SK-N-SH treated with all-trans-retinoic acid at 6 μM for 48 hours (cell line): Measurements from ENCODE around the gene CLNK.

Experiments
- ATAC-seq: fragments of 200-7000 bp; cut with Tn5 transposase; 3 replicates; pipeline ENCODE4 v1.9.1; 2020; ENCODE audit warnings: mild to moderate bottlenecking, moderate library complexity
- ARNTL ChIP-seq: fragments of 450-650 bp; formaldehyde crosslinking; IDR thresholded peaks from 2 replicates; pipeline ENCODE4 v1.5.0; 2020; ENCODE audit warnings: low read depth, mild to moderate bottlenecking, moderate library complexity, borderline replicate concordance
- BACH2 ChIP-seq: fragments of 250-450 bp; sonication (Bioruptor Pico); IDR thresholded peaks from 2 replicates; pipeline ENCODE4 v1.9.0; 2021; ENCODE audit warnings: mild to moderate bottlenecking, borderline replicate concordance
- CREB5 ChIP-seq: fragments of 250-450 bp; sonication (Bioruptor Pico); IDR thresholded peaks from 2 replicates; pipeline ENCODE4 v1.5.1; 2020; ENCODE audit warnings: low read depth, mild to moderate bottlenecking, moderate library complexity
- CSDC2 ChIP-seq: fragments of 250-450 bp; sonication (Bioruptor Pico); IDR thresholded peaks from 2 replicates; pipeline ENCODE4 v1.5.0; 2020; ENCODE audit warnings: mild to moderate bottlenecking, moderate library complexity
- CSRNP3 ChIP-seq: fragments of 250-450 bp; sonication (Bioruptor Pico); IDR thresholded peaks from 2 replicates; pipeline ENCODE4 v1.5.1; 2021; ENCODE audit warnings: mild to moderate bottlenecking, moderate library complexity
- ESRRG ChIP-seq: fragments of 250-450 bp; sonication (Bioruptor Pico); IDR thresholded peaks from 2 replicates; pipeline ENCODE4 v1.6.1; 2021; ENCODE audit warnings: mild to moderate bottlenecking
- GLIS3 ChIP-seq: fragments of 250-450 bp; sonication (Bioruptor Pico); IDR thresholded peaks from 2 replicates; pipeline ENCODE4 v1.5.0; 2020; ENCODE audit warnings: mild to moderate bottlenecking, moderate library complexity
- ISL1 ChIP-seq: fragments of 250-450 bp; sonication (Bioruptor Pico); IDR thresholded peaks from 2 replicates; pipeline ENCODE4 v2.1.2; 2022; ENCODE audit warnings: mild to moderate bottlenecking, moderate library complexity
- OSR1 ChIP-seq: fragments of 250-450 bp; sonication (Bioruptor Pico); IDR thresholded peaks from 2 replicates; pipeline ENCODE4 v1.8.0; 2022; ENCODE audit warnings: moderate library complexity, mild to moderate bottlenecking, inconsistent platforms
- PATZ1 ChIP-seq: fragments of 250-450 bp; sonication (Bioruptor Pico); IDR thresholded peaks from 2 replicates; pipeline ENCODE4 v1.8.0; 2020; ENCODE audit warnings: mild to moderate bottlenecking, moderate library complexity, borderline replicate concordance
- POU6F1 ChIP-seq: fragments of 250-450 bp; sonication (Bioruptor Pico); IDR thresholded peaks from 2 replicates; pipeline ENCODE4 v1.8.0; 2021; ENCODE audit warnings: low read depth, mild to moderate bottlenecking, moderate library complexity, borderline replicate concordance
- PPARA ChIP-seq: fragments of 250-450 bp; sonication (Bioruptor Pico); IDR thresholded peaks from 2 replicates; pipeline ENCODE4 v1.5.0; 2020; ENCODE audit warnings: mild to moderate bottlenecking, borderline replicate concordance
- RARB ChIP-seq: fragments of 250-450 bp; sonication (Bioruptor Pico); IDR thresholded peaks from 2 replicates; pipeline ENCODE4 v1.8.0; 2021; ENCODE audit warnings: mild to moderate bottlenecking, moderate library complexity
- SNAI2 ChIP-seq: fragments of 250-450 bp; sonication (Bioruptor Pico); IDR thresholded peaks from 2 replicates; pipeline ENCODE4 v1.5.0; 2020; ENCODE audit warnings: mild to moderate bottlenecking, moderate library complexity
- TCF4 ChIP-seq: fragments of 250-450 bp; sonication (Bioruptor Pico); IDR thresholded peaks from 2 replicates; pipeline ENCODE4 v1.8.0; 2021; ENCODE audit warnings: mild to moderate bottlenecking, moderate library complexity, borderline replicate concordance
- TOX ChIP-seq: fragments of 250-450 bp; sonication (Bioruptor Pico); IDR thresholded peaks from 2 replicates; pipeline ENCODE4 v1.8.0; 2021; ENCODE audit warnings: mild to moderate bottlenecking, moderate library complexity, borderline replicate concordance
- TSHZ2 ChIP-seq: fragments of 250-450 bp; sonication (Bioruptor Pico); IDR thresholded peaks from 2 replicates; pipeline ENCODE4 v1.5.0; 2020; ENCODE audit warnings: mild to moderate bottlenecking, moderate library complexity
- ZFP3 ChIP-seq: fragments of 250-450 bp; sonication (Bioruptor Pico); IDR thresholded peaks from 2 replicates; pipeline ENCODE4 v1.5.0; 2020; ENCODE audit warnings: mild to moderate bottlenecking, moderate library complexity
- ZFP30 ChIP-seq: fragments of 450-650 bp; formaldehyde crosslinking; IDR thresholded peaks from 2 replicates; pipeline ENCODE4 v1.5.0; 2022; ENCODE audit warnings: mild to moderate bottlenecking, moderate library complexity
- ZNF565 ChIP-seq: fragments of 450-650 bp; formaldehyde crosslinking; conservative IDR thresholded peaks from 2 replicates; pipeline ENCODE4 v1.5.0; 2020; ENCODE audit warnings: low read depth, mild to moderate bottlenecking, moderate library complexity
- ZNF70 ChIP-seq: fragments of 450-650 bp; formaldehyde crosslinking; IDR thresholded peaks from 2 replicates; pipeline ENCODE4 v1.5.0; 2020; ENCODE audit warnings: mild to moderate bottlenecking, moderate library complexity
- ZNF8 ChIP-seq: fragments of 450-650 bp; formaldehyde crosslinking; IDR thresholded peaks from 2 replicates; pipeline ENCODE4 v1.5.0; 2020; ENCODE audit warnings: mild to moderate bottlenecking, moderate library complexity

CLNK gene

GRCh38 chr4:10655968-10656367 is 28.6 kb downstream of the CLNK start:
- no peak for ATAC-seq
- no peak for TF ChIP-seq GLIS3 (CRISPR knock-in tag)
- no peak for TF ChIP-seq RARB
- TF ChIP-seq SNAI2 (CRISPR knock-in tag) = no peak
- TF ChIP-seq OSR1 (CRISPR knock-in tag) = no peak
- TF ChIP-seq ZNF70 (CRISPR knock-in tag) = no peak
- no peak for TF ChIP-seq ISL1
- TF ChIP-seq BACH2 (CRISPR knock-in tag) = no peak
- no peak for TF ChIP-seq ARNTL
- no peak for TF ChIP-seq TOX (CRISPR knock-in tag)
- no peak for TF ChIP-seq ZFP30
- no peak for TF ChIP-seq TCF4 (CRISPR knock-in tag)
- no peak for TF ChIP-seq CREB5 (CRISPR knock-in tag)
- TF ChIP-seq POU6F1 (CRISPR knock-in tag) = no peak
- TF ChIP-seq CSDC2 = no peak
- no peak for TF ChIP-seq PATZ1
- no peak for TF ChIP-seq CSRNP3
- no peak for TF ChIP-seq TSHZ2 (CRISPR knock-in tag)
- TF ChIP-seq ESRRG (CRISPR knock-in tag) = no peak
- TF ChIP-seq ZNF8 (CRISPR knock-in tag) = no peak
- no peak for TF ChIP-seq ZFP3 (CRISPR knock-in tag)

GRCh38 chr4:10648479-10648878 is 36.1 kb downstream of the CLNK start:
- TF ChIP-seq ZFP30 (no peak), TSHZ2 (CRISPR knock-in tag) (no peak), ZNF565 (CRISPR knock-in tag) (no peak), ISL1 (no peak), PPARA (CRISPR knock-in tag) (no peak)
- TF ChIP-seq, all 23 proteins: peak for 0
- ATAC-seq = no peak
